GM21619 (cell line): ENCODE measurements around the gene NELL1.
"Not testable (repeated sequence)": the region's sequence is repeated elsewhere in the genome, so short reads cannot be mapped to it uniquely, and the experiment has no call there.

Experiments used
- ATAC-seq: cut with Tn5 transposase; IDR thresholded peaks from one replicate; pipeline ENCODE4 v1.9.1; 2021; ENCODE audit not compliant: unreplicated experiment

The NELL1 gene

DNA sequence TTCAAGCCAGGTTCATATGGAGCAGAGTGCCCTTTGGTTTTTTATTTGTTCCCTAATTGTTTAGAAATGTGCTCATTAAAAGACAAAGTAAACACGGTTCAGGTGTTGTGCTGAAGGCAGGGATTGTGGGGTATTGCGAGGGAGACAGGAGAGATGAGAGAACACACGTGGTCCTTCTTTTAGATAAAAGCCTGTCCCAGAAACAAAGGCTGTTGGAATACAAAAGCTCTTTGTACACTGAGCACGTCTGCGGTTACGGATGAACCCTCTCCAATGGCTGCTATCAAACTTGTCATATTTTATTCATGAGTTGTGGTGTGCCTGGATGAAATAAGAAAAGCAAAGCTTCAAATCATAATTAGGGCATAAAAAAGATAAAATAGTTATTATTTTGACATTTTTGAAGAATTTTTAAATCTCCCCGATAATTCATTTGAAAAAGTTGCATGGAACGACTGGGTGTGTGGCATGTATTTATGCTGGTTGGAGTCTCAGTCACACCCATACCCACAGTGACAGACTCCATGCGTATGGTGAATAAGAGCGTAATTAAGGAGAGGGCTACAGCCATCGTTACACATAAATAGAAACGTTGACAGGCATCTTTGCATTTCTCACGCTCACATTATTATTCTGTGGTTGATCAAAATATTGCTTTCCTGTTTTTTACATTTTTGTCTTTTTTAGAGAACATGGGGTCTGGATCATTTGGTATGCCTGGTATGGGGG lies 92.9 kb downstream of the NELL1 start:
- no peak for ATAC-seq

DNA sequence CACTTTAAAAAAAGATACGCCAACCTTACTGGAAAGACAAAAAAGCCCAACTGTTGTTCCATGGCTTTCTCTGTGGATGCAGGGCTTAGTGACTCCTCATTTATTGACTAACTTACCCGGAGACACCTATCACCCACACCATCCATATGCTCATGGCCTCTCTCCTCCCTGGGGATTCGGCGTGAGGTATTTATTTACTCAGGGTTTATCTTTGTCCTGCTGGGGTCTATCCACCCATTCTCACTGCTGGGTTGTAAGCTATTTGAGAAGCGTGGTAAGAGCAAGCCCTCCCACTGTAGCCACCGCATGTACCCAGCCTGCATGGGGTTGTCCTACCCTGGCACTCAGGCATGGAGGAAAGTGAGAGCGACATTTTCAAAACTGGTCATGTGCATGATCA lies 93.6 kb downstream of the NELL1 start:
- ATAC-seq, result no peak

DNA sequence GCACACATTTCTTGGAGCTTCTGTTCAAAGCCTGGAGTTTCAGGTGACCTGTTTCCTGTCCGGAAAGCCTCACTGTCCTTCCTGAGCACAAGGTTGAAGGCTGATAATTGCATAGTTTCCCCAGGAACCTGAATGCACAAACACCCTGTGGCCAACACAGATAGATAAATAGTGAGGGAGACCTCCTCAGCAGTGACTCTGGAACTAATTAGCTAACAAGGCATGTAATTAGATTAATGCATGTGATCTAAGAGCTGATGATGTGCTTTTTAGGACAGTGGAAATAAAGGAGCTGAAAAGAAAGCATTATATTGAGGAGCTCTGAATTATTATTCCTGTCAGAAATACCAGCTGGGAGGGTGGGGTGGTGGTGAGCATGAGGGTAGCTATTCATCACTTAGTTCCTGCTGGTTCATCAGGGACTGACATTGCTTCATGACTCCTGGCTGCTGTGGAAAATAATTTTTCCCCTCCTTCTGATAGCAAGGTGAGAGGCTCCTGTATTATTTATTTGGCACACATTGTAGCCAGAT lies 101.1 kb downstream of the NELL1 start:
- ATAC-seq, result no peak

DNA sequence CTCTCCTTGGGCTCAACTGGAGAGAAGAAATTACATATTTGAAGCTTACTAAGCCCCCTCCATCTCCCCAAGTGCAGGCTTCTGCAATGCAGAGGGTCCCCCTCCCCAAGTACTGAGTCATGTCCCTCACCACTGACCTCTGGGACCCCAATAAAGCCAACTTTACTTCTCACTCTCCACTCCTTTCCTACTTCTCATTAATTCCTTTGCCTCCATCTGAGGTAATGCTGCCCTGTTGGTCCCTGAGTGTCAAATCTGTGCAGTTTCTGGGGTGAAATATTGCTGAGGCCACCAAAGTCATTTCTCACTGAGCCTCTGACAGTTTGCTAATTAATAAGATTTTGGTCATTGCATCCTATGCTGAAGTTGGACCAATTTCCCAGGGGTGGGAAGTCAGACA lies 101.6 kb downstream of the NELL1 start:
- no peak for ATAC-seq

DNA sequence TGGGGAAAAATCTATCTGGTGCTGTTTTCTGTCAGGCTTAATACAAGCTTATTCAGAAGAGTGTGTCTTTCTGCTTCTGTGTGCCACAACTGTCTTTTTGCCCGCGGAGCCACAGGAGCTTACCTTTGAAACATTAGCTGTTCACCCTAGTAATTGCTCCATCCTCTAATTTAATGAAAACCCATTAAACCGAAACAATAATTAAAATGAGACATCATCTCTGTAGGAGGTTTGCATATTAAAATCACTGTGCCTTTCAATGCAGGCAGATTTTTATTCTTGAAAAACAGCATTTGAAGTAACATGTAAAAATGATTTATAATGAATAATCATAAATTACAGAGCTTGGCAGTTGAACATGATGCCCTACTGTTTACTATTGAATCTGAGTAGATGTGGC lies 102.3 kb downstream of the NELL1 start:
- ATAC-seq, result no peak

DNA sequence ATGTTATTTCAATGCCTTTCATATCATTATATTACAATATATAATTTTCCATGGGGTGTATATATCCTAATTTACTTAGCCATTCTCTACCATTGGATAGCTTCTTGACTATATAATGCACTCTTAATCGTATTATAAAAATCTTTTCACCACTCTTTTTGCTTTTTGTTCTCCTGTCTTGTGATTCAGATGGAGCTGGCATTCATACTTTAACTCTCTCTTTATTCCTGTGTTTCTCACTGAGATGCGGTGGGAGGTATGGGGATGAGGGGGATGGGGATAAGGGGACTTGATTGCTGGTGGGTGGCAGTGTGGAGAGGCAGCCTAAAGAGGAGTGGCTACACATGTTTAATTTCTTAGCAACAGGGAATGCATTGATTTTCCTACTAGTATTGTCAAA lies 105.9 kb downstream of the NELL1 start:
- no peak for ATAC-seq

DNA sequence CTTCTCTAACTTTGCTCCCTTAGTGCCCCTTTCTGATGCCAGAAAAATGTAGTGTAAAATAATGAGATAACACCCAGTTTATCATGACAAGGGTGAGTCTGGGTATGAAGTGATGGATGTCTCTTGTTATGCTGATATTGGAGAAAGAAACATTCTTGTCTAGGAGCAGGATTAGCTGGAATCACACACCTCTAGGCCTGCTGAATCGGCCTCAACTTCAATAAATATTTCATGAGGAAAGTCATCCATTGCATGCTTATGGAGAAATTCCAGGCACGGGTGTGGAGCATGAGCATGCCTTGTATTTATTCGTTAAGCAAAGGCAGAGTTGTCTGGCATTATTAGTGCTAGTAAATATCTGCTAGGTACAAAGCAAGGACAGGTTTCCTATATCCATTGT lies 113.4 kb downstream of the NELL1 start:
- no peak for ATAC-seq

DNA sequence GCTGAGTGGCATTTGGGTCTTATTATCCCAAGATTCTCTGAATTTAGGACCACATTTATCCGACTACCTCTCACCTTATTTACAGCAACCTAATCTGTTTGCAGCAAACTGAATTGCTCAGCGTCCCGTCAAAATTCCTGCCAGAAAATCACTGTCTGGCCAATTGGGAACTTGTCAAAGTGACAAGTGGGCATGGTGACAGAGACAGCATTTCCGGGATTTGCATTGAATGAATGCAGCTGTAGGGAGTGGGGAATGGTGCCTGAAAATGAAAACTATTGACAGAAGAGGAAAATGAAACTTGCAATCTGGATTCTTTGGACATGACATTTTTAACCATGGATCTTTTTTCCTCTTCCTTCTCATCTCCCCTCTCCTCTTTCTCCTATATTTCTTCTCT lies 113.8 kb downstream of the NELL1 start:
- ATAC-seq, result no peak

DNA sequence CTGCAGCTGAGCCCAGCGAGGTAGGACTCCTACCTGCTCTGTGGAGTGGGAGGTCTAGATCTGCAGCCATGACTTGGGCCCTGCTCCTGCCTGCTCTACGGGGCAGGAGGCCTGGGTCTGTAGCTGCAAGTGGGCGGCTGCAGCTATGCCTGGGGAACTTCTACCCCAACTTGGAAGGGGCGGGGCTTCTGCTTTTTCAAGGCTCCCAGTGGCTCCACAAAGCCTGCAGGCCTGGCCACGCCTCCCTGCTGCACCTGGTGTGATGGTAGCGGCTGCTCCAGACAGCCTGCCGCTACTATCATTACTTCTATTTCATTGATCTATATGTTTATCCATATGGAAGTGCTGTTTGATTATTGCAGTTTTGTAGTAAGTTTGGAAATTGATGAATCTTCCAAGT lies 121.2 kb downstream of the NELL1 start:
- ATAC-seq, result no peak

DNA sequence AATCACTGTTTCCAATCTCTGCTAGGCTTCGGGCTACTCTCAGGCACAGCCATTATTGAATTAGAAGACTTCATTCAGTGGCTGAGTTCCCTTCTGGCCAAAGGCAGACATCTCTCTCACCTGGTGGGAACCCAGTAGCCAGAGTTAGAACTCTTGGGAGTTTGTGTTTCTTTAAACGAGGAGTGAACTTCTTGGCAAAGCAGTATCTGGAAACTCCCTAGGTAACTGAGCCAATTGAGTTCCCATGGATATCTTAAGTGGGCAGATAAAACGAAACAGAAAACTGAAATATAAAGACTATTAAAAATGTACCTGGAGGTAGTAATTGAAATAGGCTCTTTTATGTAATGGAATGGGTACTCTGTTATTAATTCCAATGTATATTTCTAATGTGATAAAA lies 125.6 kb downstream of the NELL1 start:
- ATAC-seq, result no peak

DNA sequence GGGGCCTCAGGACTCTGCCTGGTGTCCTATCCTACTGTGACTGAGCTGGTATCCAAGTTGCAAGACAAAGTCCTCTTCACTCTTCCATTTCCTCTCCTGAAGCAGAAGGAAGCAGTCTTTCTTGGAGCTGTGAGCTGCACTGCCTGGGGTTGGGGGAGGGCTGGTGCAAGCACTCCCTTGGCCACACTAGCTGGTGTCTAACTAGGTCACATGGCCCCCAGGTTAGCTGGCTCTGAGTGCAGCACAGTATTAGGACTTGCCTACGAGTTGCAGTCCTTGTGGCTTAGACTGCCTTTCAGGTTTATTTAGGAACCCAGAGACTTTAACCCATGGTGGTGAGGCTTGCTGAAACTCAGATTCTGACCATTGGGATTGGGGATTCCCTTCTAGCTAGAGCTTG lies 138.9 kb downstream of the NELL1 start:
- ATAC-seq, result no peak

DNA sequence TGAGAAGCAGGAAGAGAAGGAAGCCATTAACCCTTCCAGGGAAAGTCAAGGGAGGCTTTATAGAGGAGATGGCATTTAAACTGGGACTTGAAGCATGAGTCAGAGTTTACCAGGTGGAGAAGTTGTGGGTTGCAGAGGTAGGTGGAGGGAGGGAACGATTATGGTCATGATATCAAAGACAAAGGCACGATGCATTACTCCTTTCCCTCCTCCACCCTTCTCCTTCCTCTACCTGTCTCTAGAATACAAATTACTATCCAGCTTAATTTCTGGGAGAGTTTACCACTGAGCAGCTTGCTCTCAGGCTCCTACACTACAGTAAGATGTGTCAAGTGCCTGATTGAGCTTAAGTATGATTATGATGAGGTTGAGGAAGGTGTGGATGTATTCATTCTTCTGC lies 151.7 kb downstream of the NELL1 start:
- ATAC-seq, result no peak

DNA sequence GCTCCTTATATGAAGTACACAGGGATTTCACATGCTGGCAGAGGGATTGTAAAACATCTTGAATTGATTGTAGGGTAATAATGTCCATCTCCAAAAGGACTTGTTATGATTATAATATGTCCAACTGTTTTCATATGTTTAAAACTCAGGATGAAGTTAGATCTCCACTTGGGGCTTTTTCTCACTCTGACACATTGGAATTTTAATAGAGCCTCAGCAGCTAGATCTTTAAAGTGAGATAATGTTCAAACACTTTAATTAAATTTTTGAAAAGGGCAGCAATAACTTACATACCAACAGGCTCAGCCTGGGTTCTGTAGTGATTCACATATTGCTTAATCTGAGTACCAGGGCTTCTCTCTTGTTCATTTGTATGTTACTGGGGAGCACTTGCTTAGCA lies 152.1 kb downstream of the NELL1 start:
- ATAC-seq, result no peak

DNA sequence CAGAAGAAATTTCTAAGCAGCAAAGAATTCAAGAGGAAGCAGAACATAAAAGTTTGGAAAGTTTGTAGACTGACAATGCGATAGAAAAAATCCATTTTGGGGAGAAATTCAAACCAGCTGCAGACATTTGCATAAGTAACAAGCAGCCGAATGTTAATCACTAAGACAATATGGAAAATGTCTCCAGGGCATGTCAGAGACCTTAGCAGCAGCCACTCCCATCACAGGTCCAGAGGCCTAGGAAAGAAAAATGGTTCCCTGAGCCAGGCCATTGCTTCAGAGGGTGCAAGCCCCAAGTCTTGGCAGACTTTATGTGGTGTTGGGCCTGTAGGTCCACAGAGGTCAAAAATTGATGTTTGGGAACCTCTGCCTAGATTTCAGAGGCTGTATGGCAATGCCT lies 155.4 kb downstream of the NELL1 start:
- no peak for ATAC-seq

DNA sequence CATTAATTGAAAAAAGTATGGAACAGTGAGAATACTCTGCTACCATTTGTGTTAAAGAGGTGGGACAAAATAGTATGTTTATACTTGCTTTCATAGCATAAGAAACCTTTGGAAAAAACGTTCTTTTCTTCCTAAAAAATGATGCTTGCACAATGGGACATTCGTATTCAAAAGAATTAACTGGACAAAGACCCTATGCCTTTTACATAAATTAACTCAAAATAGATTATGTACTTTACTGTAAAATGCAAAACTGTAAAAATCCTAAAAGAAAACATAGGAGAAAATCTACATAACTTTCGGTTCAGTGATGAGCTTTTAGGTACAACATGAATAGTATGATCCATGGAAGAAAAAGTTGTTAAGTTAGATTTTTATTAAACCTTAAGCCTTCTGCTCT lies 166.2 kb downstream of the NELL1 start:
- no peak for ATAC-seq

DNA sequence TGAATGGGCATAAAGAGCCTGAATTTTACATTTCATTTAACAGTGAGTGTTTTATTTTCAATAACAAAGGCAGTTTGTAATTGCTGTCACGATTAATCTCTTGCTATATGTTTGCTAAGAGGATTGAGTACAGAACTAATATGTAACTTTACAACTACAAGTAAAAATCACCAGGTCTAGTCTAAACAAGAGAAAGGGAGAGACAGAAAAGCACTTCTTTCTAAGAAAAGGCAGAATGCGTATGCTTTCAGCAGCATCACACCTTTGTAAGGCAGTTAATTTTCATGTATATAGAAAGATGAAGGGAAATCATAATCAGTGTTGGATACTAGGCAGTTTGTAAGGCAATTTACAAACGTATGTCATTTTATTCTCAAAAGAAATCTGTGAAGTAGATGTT lies 169.8 kb downstream of the NELL1 start:
- no peak for ATAC-seq

DNA sequence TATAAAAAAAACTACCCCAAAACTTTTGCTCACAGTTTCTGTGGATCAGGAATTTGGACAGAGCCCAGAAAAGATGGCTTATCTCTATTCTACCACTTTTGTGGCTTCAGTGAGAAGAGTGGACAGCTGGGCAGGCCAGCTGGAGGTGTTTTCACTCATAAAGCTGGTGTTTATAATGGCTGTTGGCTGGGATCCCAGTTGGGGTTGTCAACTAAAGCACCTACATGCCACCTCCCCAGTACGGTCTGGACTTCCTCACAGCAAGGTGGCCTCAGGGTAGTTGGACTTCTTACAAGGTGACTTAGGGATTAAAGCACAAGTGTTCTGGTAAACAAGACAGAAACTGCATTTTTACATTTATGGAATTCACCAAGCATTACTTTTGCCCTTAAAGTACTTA lies 171.0 kb downstream of the NELL1 start:
- ATAC-seq, result no peak

DNA sequence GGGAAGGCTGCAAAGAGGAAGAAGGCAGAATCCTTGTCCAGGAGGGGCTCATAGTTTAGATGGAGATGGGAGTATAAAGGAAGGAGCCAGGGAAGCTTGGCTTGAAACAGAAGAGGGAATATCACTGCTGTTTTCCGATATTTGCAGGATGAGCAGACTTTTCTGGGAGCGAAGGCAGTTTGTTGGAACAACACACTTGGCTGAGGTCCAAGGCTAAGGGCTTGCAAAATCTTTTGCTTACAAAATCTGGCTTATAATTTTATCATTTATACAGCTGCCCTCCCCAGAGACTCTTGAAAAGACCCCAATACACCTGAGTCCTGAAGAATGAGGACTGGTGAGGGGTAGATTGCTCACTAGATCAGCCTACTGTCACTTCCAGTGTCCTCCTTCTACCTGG lies 174.8 kb downstream of the NELL1 start:
- ATAC-seq, result no peak

DNA sequence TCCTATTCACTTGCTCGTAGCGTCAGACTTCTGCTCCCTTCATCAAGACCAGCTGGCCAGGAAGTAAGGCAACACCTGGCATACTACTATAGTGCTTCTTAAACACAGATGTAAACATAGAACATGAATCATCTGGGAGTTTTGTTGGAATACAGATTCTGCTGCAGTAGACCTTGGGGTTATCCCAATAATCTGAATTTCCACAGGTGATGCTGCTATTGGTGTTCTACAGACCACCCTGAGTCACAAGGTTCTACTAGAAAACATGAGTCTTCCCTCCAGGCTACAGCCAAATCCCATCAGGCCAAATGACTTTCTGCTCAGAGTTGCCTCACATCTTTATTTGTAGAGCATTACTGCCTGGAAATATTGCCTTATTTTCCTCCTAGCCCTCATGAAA lies 175.2 kb downstream of the NELL1 start:
- no peak for ATAC-seq

DNA sequence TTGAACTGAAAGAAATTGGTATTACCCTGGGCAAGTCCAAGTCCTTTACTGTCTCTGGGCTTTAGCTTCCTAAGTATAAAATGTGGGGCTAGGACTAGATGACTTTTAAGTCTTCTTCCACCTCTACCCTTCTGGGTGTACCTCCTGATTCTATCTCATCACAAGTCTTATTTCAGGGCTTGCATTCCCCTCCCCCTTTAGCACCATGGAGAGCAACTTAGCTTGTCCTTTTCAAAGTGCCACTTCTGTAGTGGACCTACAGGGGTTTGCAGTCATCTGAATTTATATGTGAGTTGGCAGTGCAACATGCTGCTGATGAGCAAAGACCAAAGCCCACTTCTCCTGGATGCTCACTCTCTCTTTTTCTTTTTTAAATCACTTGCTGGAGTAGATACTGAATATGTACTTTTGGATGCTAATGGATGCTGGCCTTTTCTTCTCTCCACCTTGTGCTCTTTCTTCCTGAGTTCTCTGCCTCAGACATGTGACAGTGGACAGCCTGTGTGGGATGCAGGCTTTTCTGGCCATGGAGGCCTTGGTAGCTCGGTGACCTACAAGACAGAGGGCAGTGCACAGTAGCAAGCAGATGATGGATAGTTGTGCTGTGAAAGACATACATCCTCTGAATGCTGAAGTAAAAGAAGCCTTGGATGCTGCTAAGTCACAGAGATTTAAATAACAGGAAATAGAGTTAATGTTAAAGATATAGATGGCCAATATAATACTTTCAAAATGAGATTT lies 185.0 kb downstream of the NELL1 start:
- ATAC-seq, result no peak

DNA sequence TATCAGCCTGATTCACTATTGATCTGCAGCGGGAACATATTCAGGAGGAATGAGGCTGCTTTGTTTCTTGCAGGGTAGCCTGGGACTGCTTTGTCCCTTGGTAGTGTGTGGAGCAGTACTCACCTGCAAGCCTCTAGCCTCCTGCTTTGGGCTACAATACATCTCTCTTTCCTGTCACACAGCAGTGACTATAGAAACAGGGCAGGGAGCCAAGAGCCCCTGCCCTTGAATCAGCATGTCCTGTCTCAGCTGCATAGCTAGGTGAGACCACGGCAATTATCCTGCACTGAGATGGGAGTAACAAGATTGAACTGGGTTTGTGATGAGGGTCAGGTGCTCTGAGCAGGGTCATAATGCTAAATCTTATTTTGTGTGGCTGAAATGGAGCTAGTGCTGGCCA lies 191.9 kb downstream of the NELL1 start:
- ATAC-seq, result no peak

DNA sequence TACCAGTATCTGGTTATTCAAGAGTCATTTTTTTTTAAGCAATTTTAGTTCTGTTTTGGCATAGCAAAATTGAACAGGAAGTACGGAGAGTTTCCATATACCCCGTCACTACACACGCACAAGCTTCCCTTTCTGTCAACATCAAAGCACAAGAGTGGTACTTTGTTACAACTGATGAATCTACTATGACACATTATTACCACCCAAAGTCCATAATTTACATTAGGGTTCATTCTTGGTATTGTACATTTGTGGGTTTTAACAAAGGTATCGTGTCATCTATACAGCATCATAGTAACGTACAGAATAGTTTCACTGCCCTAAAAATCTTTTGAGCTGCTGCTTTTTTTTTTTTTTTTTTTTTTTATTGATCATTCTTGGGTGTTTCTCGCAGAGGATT lies 192.9 kb downstream of the NELL1 start:
- not testable (repeated sequence) for ATAC-seq

DNA sequence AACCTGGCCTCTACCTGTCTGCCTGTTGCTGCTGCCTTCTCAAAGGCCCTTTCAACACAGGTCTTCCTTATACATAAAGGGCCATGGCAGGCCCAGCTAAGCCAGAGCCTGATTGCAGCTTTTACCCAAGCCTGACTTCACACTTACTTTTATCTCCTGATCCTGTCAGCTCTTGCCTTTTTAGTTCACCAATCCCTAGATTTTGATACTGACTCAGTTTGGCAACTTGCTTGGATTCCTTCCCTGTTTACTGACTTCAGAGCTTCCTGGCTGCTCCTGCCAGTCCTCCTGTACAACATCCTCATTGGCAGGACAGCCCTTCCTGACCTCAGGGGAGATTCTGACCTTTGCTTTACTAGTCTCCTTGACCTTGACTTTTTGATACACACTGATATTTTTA lies 195.2 kb downstream of the NELL1 start:
- no peak for ATAC-seq
